Neuronal stem cell (in vitro differentiated cells): ENCODE results near the gene BPHL.

Experiments
- DNase-seq: peaks from one replicate; pipeline ENCODE4 v3.0.0-alpha.2; 2013; ENCODE audit warnings: low spot score
- H2AFZ ChIP-seq: one replicate; pipeline ENCODE4 v1.6.1; 2013; ENCODE audit warnings: mild to moderate bottlenecking, low read length, inconsistent platforms
- H2AK5ac ChIP-seq: 2 replicates; pipeline ENCODE4 v1.6.1; 2013; ENCODE audit warnings: low read depth, mild to moderate bottlenecking, inconsistent platforms, low read length, moderate library complexity, mixed read lengths
- H2BK120ac ChIP-seq: 2 replicates; pipeline ENCODE4 v1.6.1; 2013; ENCODE audit warnings: low read depth, mild to moderate bottlenecking, inconsistent platforms, low read length, moderate library complexity, mixed read lengths
- H2BK12ac ChIP-seq: one replicate; pipeline ENCODE4 v1.6.1; 2013; ENCODE audit warnings: low read length, inconsistent platforms
- H2BK15ac ChIP-seq: 2 replicates; pipeline ENCODE4 v1.6.1; 2013; ENCODE audit warnings: mild to moderate bottlenecking, low read length, inconsistent platforms, mixed read lengths
- H2BK5ac ChIP-seq: one replicate; pipeline ENCODE4 v1.6.1; 2013; ENCODE audit warnings: inconsistent platforms, mild to moderate bottlenecking, low read length, moderate library complexity
- H3K14ac ChIP-seq: one replicate; pipeline ENCODE4 v1.6.1; 2013; ENCODE audit warnings: low read length, inconsistent platforms
- H3K18ac ChIP-seq: 2 replicates; pipeline ENCODE4 v1.6.1; 2013; ENCODE audit warnings: low read length, inconsistent platforms
- H3K23ac ChIP-seq: 2 replicates; pipeline ENCODE4 v1.6.1; 2013; ENCODE audit warnings: low read depth, mild to moderate bottlenecking, mixed read lengths, low read length, inconsistent platforms; ENCODE audit not compliant: poor library complexity
- H3K27ac ChIP-seq: replicated peaks from 3 replicates; pipeline ENCODE4 v1.5.1; 2013; ENCODE audit warnings: low read length, inconsistent platforms
- H3K27me3 ChIP-seq, 3 experiments: 2 replicates each; pipeline ENCODE4 v1.6.1; 2013; ENCODE audit warnings: low read length in 3 of 3, mild to moderate bottlenecking in 2 of 3, inconsistent platforms in 1 of 3, low read depth in 1 of 3, mixed read lengths in 1 of 3, moderate library complexity in 1 of 3; ENCODE audit not compliant: control insufficient read depth in 3 of 3, insufficient read depth in 3 of 3
- H3K36me3 ChIP-seq, 2 donors: replicated peaks in 1 of 2; 2 replicates each; pipeline ENCODE4 v1.6.1; 2013; ENCODE audit warnings: low read length in 2 of 2; ENCODE audit not compliant: control insufficient read depth in 2 of 2, insufficient read depth in 2 of 2
- H3K4ac ChIP-seq: 2 replicates; pipeline ENCODE4 v1.6.1; 2013; ENCODE audit warnings: inconsistent platforms, mild to moderate bottlenecking, low read length, moderate library complexity
- H3K4me1 ChIP-seq, 2 donors: 1 replicate in 1 of 2; 2 replicates in 1 of 2; pipeline ENCODE4 v1.6.1; 2013; ENCODE audit warnings: low read length in 2 of 2, low read depth in 1 of 2; ENCODE audit not compliant: control insufficient read depth in 2 of 2, insufficient read depth in 1 of 2
- H3K4me2 ChIP-seq: one replicate; pipeline ENCODE4 v1.6.1; 2013; ENCODE audit warnings: mild to moderate bottlenecking, low read length, inconsistent platforms; ENCODE audit not compliant: insufficient read depth, poor library complexity, severe bottlenecking
- H3K4me3 ChIP-seq, 2 donors: 2 replicates each; pipeline ENCODE4 v1.5.1; 2013; ENCODE audit warnings: low read length in 2 of 2, mild to moderate bottlenecking in 2 of 2, inconsistent platforms in 1 of 2, moderate library complexity in 1 of 2
- H3K79me1 ChIP-seq: one replicate; pipeline ENCODE4 v1.6.1; 2013; ENCODE audit warnings: low read depth, mild to moderate bottlenecking, inconsistent platforms, low read length, moderate library complexity
- H3K9ac ChIP-seq: one replicate; pipeline ENCODE4 v1.6.1; 2013; ENCODE audit warnings: mild to moderate bottlenecking, low read depth, low read length, inconsistent platforms; ENCODE audit not compliant: poor library complexity
- H3K9me3 ChIP-seq, 2 donors: replicated peaks in 1 of 2; 2 replicates each; pipeline versions ENCODE3 to v1.6.1; 2013; ENCODE audit warnings: low read length in 2 of 2, mild to moderate bottlenecking in 2 of 2, inconsistent platforms in 1 of 2, low read depth in 1 of 2, mixed read lengths in 1 of 2, moderate library complexity in 1 of 2; ENCODE audit not compliant: control insufficient read depth in 2 of 2, insufficient read depth in 1 of 2
- H4K8ac ChIP-seq: one replicate; pipeline ENCODE4 v1.6.1; 2013; ENCODE audit warnings: low read depth, mild to moderate bottlenecking, inconsistent platforms, low read length, moderate library complexity
- H4K91ac ChIP-seq: one replicate; pipeline ENCODE4 v1.6.1; 2013; ENCODE audit warnings: low read length, low read depth, mild to moderate bottlenecking, inconsistent platforms; ENCODE audit not compliant: poor library complexity
- WGBS, 2 donors: extraction: QIAGEN DNeasy Blood & Tissue Kit; methylation state at CpG; one replicate each; pipeline ENCODE4 v1.1.7; 2013; ENCODE audit warnings: missing lambda C conversion rate in 2 of 2, mixed read lengths in 1 of 2; ENCODE audit not compliant: insufficient read length in 2 of 2, insufficient replicate concordance in 1 of 2; ENCODE audit errors: extremely low coverage in 2 of 2; 5-methylcytosine and 5-hydroxymethylcytosine counted together

Gene BPHL

DNA sequence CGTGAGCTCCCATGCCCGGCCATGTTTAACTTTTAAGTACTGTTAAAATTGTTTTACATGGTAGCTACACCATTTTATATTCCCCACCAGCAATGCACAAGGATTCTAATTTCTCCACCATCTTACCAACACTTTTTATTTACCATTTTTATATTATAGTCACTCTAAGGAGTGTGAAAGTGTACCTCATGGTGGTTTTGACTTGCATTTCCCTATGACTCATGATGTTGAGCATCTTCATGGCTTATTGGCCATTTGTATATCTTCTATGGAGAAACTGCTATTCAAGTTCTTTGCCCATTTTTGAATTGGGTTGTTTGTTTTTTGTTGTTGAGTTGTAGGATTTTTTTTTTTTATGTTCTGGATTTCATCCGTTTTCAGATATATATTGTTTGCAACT, 15.6 kb upstream of the BPHL start:
- H3K27ac ChIP-seq, result no peak overlapping the region
- peaks cover 13 to 84% of the 10 kb centered on the region in 2 donors for H3K36me3 ChIP-seq
- H4K8ac ChIP-seq, result no peak overlapping the region
- no peak overlapping the region for H3K4me2 ChIP-seq
- no CpG with 5 or more reads among the region's 3 CpGs for WGBS, 2 donors
- H3K4ac ChIP-seq, result no peak overlapping the region
- no peak overlapping the region for H3K4me3 ChIP-seq
- H3K14ac ChIP-seq, result no peak overlapping the region
- no peaks in the 10 kb centered on the region for H3K27me3 ChIP-seq
- no peak overlapping the region for H2AFZ ChIP-seq
- no peak overlapping the region for H3K23ac ChIP-seq
- H2BK120ac ChIP-seq, result no peak overlapping the region
- H3K79me1 ChIP-seq, result no peaks in the 10 kb centered on the region
- H2BK15ac ChIP-seq, result no peak overlapping the region
- H3K18ac ChIP-seq, result no peak overlapping the region
- no peak overlapping the region for H2BK5ac ChIP-seq
- peaks cover 2 to 4% of the 10 kb centered on the region in 2 donors for H3K9me3 ChIP-seq
- no peak for DNase-seq
- H2BK12ac ChIP-seq, result no peak overlapping the region
- no peak overlapping the region for H2AK5ac ChIP-seq
- no peak overlapping the region for H4K91ac ChIP-seq
- no peaks in the 10 kb centered on the region for H3K4me1 ChIP-seq
- no peak overlapping the region for H3K9ac ChIP-seq

- Histone ChIP-seq H2BK15ac (no peak overlapping the region), H2AFZ (no peak overlapping the region), H3K4ac (no peak overlapping the region), H4K91ac (no peak overlapping the region), H2BK5ac (no peak overlapping the region), H3K4me3 (no peak overlapping the region), H3K9ac (no peak overlapping the region), H3K23ac (no peak overlapping the region), H2AK5ac (no peak overlapping the region), H3K27ac (no peak overlapping the region), H2BK120ac (no peak overlapping the region), H3K36me3 (peaks cover 9 to 90% of the 10 kb centered on the region in 2 donors), H3K4me2 (no peak overlapping the region), H3K18ac (no peak overlapping the region), H3K9me3 (no peaks in the 10 kb centered on the region), H2BK12ac (no peak overlapping the region), H3K79me1 (no peaks in the 10 kb centered on the region), H3K14ac (no peak overlapping the region), H3K4me1 (no peaks in the 10 kb centered on the region), H4K8ac (no peak overlapping the region), H3K27me3 (no peaks in the 10 kb centered on the region)
- WGBS, 2 donors, result no CpG with 5 or more reads among the region's 10 CpGs
- DNase-seq, result no peak
Observed at GRCh38 chr6:3108746-3109414, 9.6 kb upstream of the BPHL start.

DNA sequence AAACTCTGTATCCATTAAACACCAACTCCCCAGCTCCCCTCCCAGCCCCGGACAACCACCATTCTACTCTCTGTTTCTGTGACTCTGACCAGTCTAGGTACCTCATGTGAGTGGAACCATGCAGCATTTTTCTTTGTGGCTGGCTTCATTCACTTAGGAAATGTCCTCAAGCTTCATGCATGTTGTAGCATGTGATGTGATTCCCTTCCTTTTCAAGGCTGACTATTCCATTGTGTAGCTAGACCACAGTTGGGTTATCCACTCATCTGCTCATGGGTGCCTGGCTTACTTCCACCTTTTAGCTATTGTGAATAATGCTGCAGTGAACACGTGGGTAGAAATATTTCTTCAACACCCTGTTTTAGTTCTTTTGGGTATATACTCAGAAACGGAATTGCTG, 8.8 kb upstream of the BPHL start:
- no CpG with 5 or more reads among the region's 3 CpGs for WGBS, 2 donors
- no peak overlapping the region for H3K18ac ChIP-seq
- no peak overlapping the region for H3K14ac ChIP-seq
- peaks cover 9 to 90% of the 10 kb centered on the region in 2 donors for H3K36me3 ChIP-seq
- no peak overlapping the region for H3K4me3 ChIP-seq
- DNase-seq, result no peak
- no peak overlapping the region for H3K4ac ChIP-seq
- H3K23ac ChIP-seq, result no peak overlapping the region
- H2AFZ ChIP-seq, result no peak overlapping the region
- no peak overlapping the region for H2BK12ac ChIP-seq
- H2BK15ac ChIP-seq, result no peak overlapping the region
- no peaks in the 10 kb centered on the region for H3K27me3 ChIP-seq
- no peak overlapping the region for H3K9ac ChIP-seq
- H3K4me2 ChIP-seq, result no peak overlapping the region
- H2AK5ac ChIP-seq, result no peak overlapping the region
- H3K9me3 ChIP-seq, result no peaks in the 10 kb centered on the region
- no peaks in the 10 kb centered on the region for H3K4me1 ChIP-seq
- H4K91ac ChIP-seq, result no peak overlapping the region
- no peaks in the 10 kb centered on the region for H3K79me1 ChIP-seq
- no peak overlapping the region for H3K27ac ChIP-seq
- no peak overlapping the region for H4K8ac ChIP-seq
- H2BK5ac ChIP-seq, result no peak overlapping the region
- no peak overlapping the region for H2BK120ac ChIP-seq

- Histone ChIP-seq H3K4me3 (no peak overlapping the region), H2AK5ac (no peak overlapping the region), H3K18ac (no peak overlapping the region), H3K23ac (no peak overlapping the region), H3K4me1 (peaks cover 0 to 6% of the 10 kb centered on the region in 2 donors), H2BK12ac (no peak overlapping the region), H3K79me1 (no peaks in the 10 kb centered on the region), H3K36me3 (peaks cover 2 to 54% of the 10 kb centered on the region in 2 donors), H3K9me3 (no peaks in the 10 kb centered on the region), H3K4ac (no peak overlapping the region), H3K4me2 (no peak overlapping the region), H2BK120ac (no peak overlapping the region), H3K14ac (no peak overlapping the region), H2BK5ac (no peak overlapping the region), H3K9ac (no peak overlapping the region), H3K27ac (no peak overlapping the region), H2AFZ (no peak overlapping the region), H4K91ac (no peak overlapping the region), H4K8ac (no peak overlapping the region), H2BK15ac (no peak overlapping the region), H3K27me3 (no peaks in the 10 kb centered on the region)
- no CpG with 5 or more reads among the region's 6 CpGs for WGBS, 2 donors
- no peak for DNase-seq
Observed at GRCh38 chr6:3114377-3114776, 4.1 kb upstream of the BPHL start.
